Activated T-helper 17 cell treated with anti-CD3 and anti-CD28 coated beads, Interleukin-2, amount 50 U/mL, for 72 hours (primary cell): ENCODE data around the gene LDLRAD4. TPM values are rescaled to one million over a fixed set of nuclear protein-coding genes. Genes with fewer than 3 reads are reported as not detected.

ENCODE experiments used
- ATAC-seq: fragments of 150-1000 bp; cut with Tn5 transposase; replicated peaks from 2 replicates; pipeline ENCODE4 v1.10.0; 2021; ENCODE audit warnings: mild to moderate bottlenecking, moderate library complexity
- H3K27ac Mint-ChIP-seq: one replicate; pipeline ENCODE4 v1.8.0; 2022; ENCODE audit warnings: mixed read lengths
- H3K27me3 Mint-ChIP-seq: one replicate; pipeline ENCODE4 v1.8.0; 2022; ENCODE audit warnings: mixed read lengths
- H3K36me3 Mint-ChIP-seq: one replicate; pipeline ENCODE4 v1.8.0; 2022; ENCODE audit warnings: low read depth, mild to moderate bottlenecking, mixed read lengths
- H3K4me1 Mint-ChIP-seq: one replicate; pipeline ENCODE4 v1.8.0; 2022; ENCODE audit warnings: mixed read lengths
- H3K4me3 Mint-ChIP-seq: one replicate; pipeline ENCODE4 v1.8.0; 2022; ENCODE audit warnings: mild to moderate bottlenecking, mixed read lengths
- H3K9me3 Mint-ChIP-seq: one replicate; pipeline ENCODE4 v1.8.0; 2022; ENCODE audit warnings: mixed read lengths
- total RNA-seq, 2 donors: library from RNA; stranded (reverse); gene quantifications; one replicate each; pipeline ENCODE4 v1.2.3, GENCODE V29; 2022

Gene LDLRAD4
- 10 to 100 TPM; 52.0 to 54.8 TPM for total RNA-seq

GRCh38 chr18:13218368-13218991 is at the start of gene LDLRAD4:
TSS of gene LDLRAD4 (plus strand) at chr18:13218760.
- Mint-ChIP-seq H3K9me3 (no peaks in the 10 kb centered on the region), H3K4me1 (peaks cover 21% of the 10 kb centered on the region), H3K27me3 (peaks cover 10% of the 10 kb centered on the region), H3K4me3 (peak within 1 kb of the TSS; percentile 77), H3K27ac (peak within 1 kb of the TSS; percentile 36), H3K36me3 (no peaks in the 10 kb centered on the region)
- peak; percentile 19 for ATAC-seq

- no peaks in the 10 kb centered on the region for H3K36me3 Mint-ChIP-seq
- no peak overlapping the region for H3K27ac Mint-ChIP-seq
- no peak for ATAC-seq
- no peaks in the 10 kb centered on the region for H3K27me3 Mint-ChIP-seq
- H3K4me1 Mint-ChIP-seq: peaks cover 8% of the 10 kb centered on the region
- H3K4me3 Mint-ChIP-seq: no peak overlapping the region
- H3K9me3 Mint-ChIP-seq: no peaks in the 10 kb centered on the region
Observed at GRCh38 chr18:13173578-13174145, 44.9 kb upstream of the LDLRAD4 start.

- H3K4me1 Mint-ChIP-seq: peaks cover 12% of the 10 kb centered on the region
- H3K4me3 Mint-ChIP-seq: no peak overlapping the region
- H3K27me3 Mint-ChIP-seq: peaks cover 3% of the 10 kb centered on the region
- no peaks in the 10 kb centered on the region for H3K36me3 Mint-ChIP-seq
- no peaks in the 10 kb centered on the region for H3K9me3 Mint-ChIP-seq
- ATAC-seq: no peak
- no peak overlapping the region for H3K27ac Mint-ChIP-seq
Observed at GRCh38 chr18:13175266-13175665, 43.3 kb upstream of the LDLRAD4 start.

GRCh38 chr18:13175754-13176210 is 42.8 kb upstream of the LDLRAD4 start:
- Mint-ChIP-seq H3K27me3 (peaks cover 6% of the 10 kb centered on the region), H3K27ac (no peak overlapping the region), H3K9me3 (no peaks in the 10 kb centered on the region), H3K36me3 (no peaks in the 10 kb centered on the region), H3K4me1 (peaks cover 12% of the 10 kb centered on the region), H3K4me3 (no peak overlapping the region)
- peak; percentile 85 for ATAC-seq

GRCh38 chr18:13176847-13177246 is 41.7 kb upstream of the LDLRAD4 start:
- Mint-ChIP-seq H3K9me3 (no peaks in the 10 kb centered on the region), H3K27me3 (peaks cover 14% of the 10 kb centered on the region), H3K36me3 (no peaks in the 10 kb centered on the region), H3K27ac (no peak overlapping the region), H3K4me1 (peaks cover 12% of the 10 kb centered on the region), H3K4me3 (peak overlapping the region; percentile 53)
- ATAC-seq: no peak

GRCh38 chr18:13178197-13178596 is 40.4 kb upstream of the LDLRAD4 start:
- H3K27ac Mint-ChIP-seq: no peak overlapping the region
- H3K27me3 Mint-ChIP-seq: peaks cover 17% of the 10 kb centered on the region
- no peaks in the 10 kb centered on the region for H3K36me3 Mint-ChIP-seq
- ATAC-seq: no peak
- peaks cover 12% of the 10 kb centered on the region for H3K4me1 Mint-ChIP-seq
- H3K9me3 Mint-ChIP-seq: no peaks in the 10 kb centered on the region
- H3K4me3 Mint-ChIP-seq: no peak overlapping the region

- Mint-ChIP-seq H3K9me3 (no peaks in the 10 kb centered on the region), H3K27ac (peak overlapping the region; percentile 87), H3K36me3 (no peaks in the 10 kb centered on the region), H3K27me3 (peaks cover 18% of the 10 kb centered on the region), H3K4me1 (peaks cover 12% of the 10 kb centered on the region), H3K4me3 (no peak overlapping the region)
- peak; percentile 62 for ATAC-seq
Observed at GRCh38 chr18:13178976-13179375, 39.6 kb upstream of the LDLRAD4 start.

- Mint-ChIP-seq H3K4me3 (no peak overlapping the region), H3K4me1 (peaks cover 12% of the 10 kb centered on the region), H3K36me3 (no peaks in the 10 kb centered on the region), H3K9me3 (no peaks in the 10 kb centered on the region), H3K27ac (no peak overlapping the region), H3K27me3 (peaks cover 20% of the 10 kb centered on the region)
- ATAC-seq: peak; percentile 72
Observed at GRCh38 chr18:13179566-13180113, 38.9 kb upstream of the LDLRAD4 start.

- H3K4me3 Mint-ChIP-seq: no peak overlapping the region
- no peak for ATAC-seq
- peaks cover 20% of the 10 kb centered on the region for H3K27me3 Mint-ChIP-seq
- H3K9me3 Mint-ChIP-seq: no peaks in the 10 kb centered on the region
- no peak overlapping the region for H3K27ac Mint-ChIP-seq
- peaks cover 12% of the 10 kb centered on the region for H3K4me1 Mint-ChIP-seq
- no peaks in the 10 kb centered on the region for H3K36me3 Mint-ChIP-seq
Observed at GRCh38 chr18:13180614-13181375, 37.8 kb upstream of the LDLRAD4 start.

- H3K36me3 Mint-ChIP-seq: no peaks in the 10 kb centered on the region
- H3K9me3 Mint-ChIP-seq: no peaks in the 10 kb centered on the region
- no peak overlapping the region for H3K27ac Mint-ChIP-seq
- H3K4me1 Mint-ChIP-seq: peaks cover 9% of the 10 kb centered on the region
- peaks cover 20% of the 10 kb centered on the region for H3K27me3 Mint-ChIP-seq
- no peak for ATAC-seq
- no peak overlapping the region for H3K4me3 Mint-ChIP-seq
Observed at GRCh38 chr18:13181765-13182164, 36.8 kb upstream of the LDLRAD4 start.

- no peak for ATAC-seq
- H3K27ac Mint-ChIP-seq: no peak overlapping the region
- no peak overlapping the region for H3K4me3 Mint-ChIP-seq
- H3K27me3 Mint-ChIP-seq: peaks cover 23% of the 10 kb centered on the region
- H3K36me3 Mint-ChIP-seq: no peaks in the 10 kb centered on the region
- H3K4me1 Mint-ChIP-seq: peaks cover 5% of the 10 kb centered on the region
- no peaks in the 10 kb centered on the region for H3K9me3 Mint-ChIP-seq
Observed at GRCh38 chr18:13183359-13183758, 35.2 kb upstream of the LDLRAD4 start.

- no peak overlapping the region for H3K4me3 Mint-ChIP-seq
- H3K27ac Mint-ChIP-seq: no peak overlapping the region
- peaks cover 3% of the 10 kb centered on the region for H3K4me1 Mint-ChIP-seq
- no peak for ATAC-seq
- no peaks in the 10 kb centered on the region for H3K36me3 Mint-ChIP-seq
- no peaks in the 10 kb centered on the region for H3K9me3 Mint-ChIP-seq
- peaks cover 23% of the 10 kb centered on the region for H3K27me3 Mint-ChIP-seq
Observed at GRCh38 chr18:13183790-13184189, 34.8 kb upstream of the LDLRAD4 start.

- H3K9me3 Mint-ChIP-seq: no peaks in the 10 kb centered on the region
- no peak overlapping the region for H3K27ac Mint-ChIP-seq
- no peak for ATAC-seq
- H3K4me3 Mint-ChIP-seq: no peak overlapping the region
- H3K36me3 Mint-ChIP-seq: no peaks in the 10 kb centered on the region
- H3K4me1 Mint-ChIP-seq: no peaks in the 10 kb centered on the region
- peaks cover 23% of the 10 kb centered on the region for H3K27me3 Mint-ChIP-seq
Observed at GRCh38 chr18:13184396-13184795, 34.2 kb upstream of the LDLRAD4 start.

- no peak overlapping the region for H3K27ac Mint-ChIP-seq
- no peaks in the 10 kb centered on the region for H3K9me3 Mint-ChIP-seq
- H3K36me3 Mint-ChIP-seq: no peaks in the 10 kb centered on the region
- no peak overlapping the region for H3K4me3 Mint-ChIP-seq
- H3K27me3 Mint-ChIP-seq: peaks cover 18% of the 10 kb centered on the region
- no peaks in the 10 kb centered on the region for H3K4me1 Mint-ChIP-seq
- no peak for ATAC-seq
Observed at GRCh38 chr18:13185675-13186198, 32.8 kb upstream of the LDLRAD4 start.
